HCT116 (cell line): ENCODE data around the gene UBE2R2. TPM values are rescaled to one million over a fixed set of nuclear protein-coding genes. Genes with fewer than 3 reads are reported as not detected.

Source experiments
- ATAC-seq: fragments of 200-7000 bp; cut with Tn5 transposase; 2 replicates; pipeline ENCODE4 v1.9.1; 2020; ENCODE audit warnings: mild to moderate bottlenecking, moderate library complexity
- BruUV-seq: library from RNA; stranded (reverse); fragments of 400-500 nt; replicated peaks from 2 replicates; lab custom pipeline; 2021; lab: Mats Ljungman, UMichigan
- CTCF ChIA-PET: fragments of 300-600 bp; sonication (Branson Sonifier 250); formaldehyde crosslinking; loops from one replicate; lab custom pipeline; 2021; ENCODE audit warnings: antibody characterized with exemption; lab: Charles Lee
- POLR2A ChIA-PET: fragments of 300-600, 350-600 bp; sonication (Branson Sonifier 250); formaldehyde crosslinking; loops from one replicate; lab custom pipeline; 2021; ENCODE audit warnings: antibody characterized with exemption; lab: Charles Lee
- RAD21 ChIA-PET, 2 experiments: fragments of 300-600 bp; sonication (Branson Sonifier 250); formaldehyde crosslinking; loops; one replicate each; lab custom pipeline; 2023; ENCODE audit warnings: low total read pairs in 2 of 2; ENCODE audit not compliant: uncharacterized antibody in 2 of 2, unreplicated experiment in 2 of 2, low non-redundant PET in 1 of 2; lab: Charles Lee
- DNase-seq: peaks from one replicate; pipeline ENCODE4 v3.0.0-alpha.2; 2010; ENCODE audit warnings: low read depth, low spot score
- H2AFZ ChIP-seq: fragments of 200-600 bp; shearing (Covaris generic), sonication (generic); 2 replicates; pipeline ENCODE4 v1.6.1; 2017; ENCODE audit warnings: low read depth, mixed run types, mixed read lengths, antibody characterized with exemption, low read length; ENCODE audit not compliant: poor library complexity, severe bottlenecking
- H3K27ac ChIP-seq: 2 replicates; pipeline ENCODE4 v1.5.1; 2012; ENCODE audit warnings: low read depth, low read length
- H3K27me3 ChIP-seq: fragments of 200-600 bp; sonication (generic); 2 replicates; pipeline ENCODE4 v1.6.1; 2016; ENCODE audit warnings: mixed run types, low read length, mixed read lengths; ENCODE audit not compliant: insufficient read depth
- H3K36me3 ChIP-seq, 2 experiments: fragments of 200-500 bp in 1 of 2; fragments of 200-600 bp in 1 of 2; sonication (Bioruptor generic) in 1 of 2; sonication (generic) in 1 of 2; 2 replicates each; pipeline versions ENCODE4 v1.5.1 to v1.6.1; 2014 to 2016; ENCODE audit warnings: low read length in 2 of 2, inconsistent platforms in 1 of 2, mixed read lengths in 1 of 2, mixed run types in 1 of 2; ENCODE audit not compliant: insufficient read depth in 2 of 2, control insufficient read depth in 1 of 2
- H3K4me1 ChIP-seq, 2 experiments: fragments of 200-600 bp in 1 of 2; sonication (generic) in 1 of 2; 2 replicates each; pipeline versions ENCODE4 v1.5.1 to v1.6.1; 2012 to 2017; ENCODE audit warnings: low read length in 2 of 2, inconsistent platforms in 1 of 2, mild to moderate bottlenecking in 1 of 2, mixed read lengths in 1 of 2, mixed run types in 1 of 2, moderate library complexity in 1 of 2; ENCODE audit not compliant: insufficient read depth in 2 of 2, control insufficient read depth in 1 of 2
- H3K4me2 ChIP-seq: fragments of 200-600 bp; sonication (generic); 2 replicates; pipeline ENCODE4 v1.6.1; 2017; ENCODE audit warnings: mixed run types, low read length, mixed read lengths
- H3K4me3 ChIP-seq, 2 experiments: fragments of 200-600 bp in 1 of 2; sonication (generic) in 1 of 2; replicated peaks in 1 of 2; 2 replicates each; pipeline ENCODE4 v1.5.1; 2011 to 2016; ENCODE audit warnings: low read length in 2 of 2, control low read depth in 1 of 2, low read depth in 1 of 2, mild to moderate bottlenecking in 1 of 2, mixed read lengths in 1 of 2, mixed run types in 1 of 2
- H3K79me2 ChIP-seq: fragments of 200-600 bp; sonication (generic); 2 replicates; pipeline ENCODE4 v1.6.1; 2017; ENCODE audit warnings: mild to moderate bottlenecking, mixed run types, low read length, moderate library complexity, mixed read lengths; ENCODE audit not compliant: insufficient read depth
- H3K9ac ChIP-seq: fragments of 200-600 bp; sonication (generic); 2 replicates; pipeline ENCODE4 v1.6.1; 2016; ENCODE audit warnings: low read length, mixed read lengths
- H3K9me2 ChIP-seq: fragments of 200-600 bp; sonication (generic), shearing (Covaris generic); 2 replicates; pipeline ENCODE4 v1.6.1; 2017; ENCODE audit warnings: mixed run types, mild to moderate bottlenecking, moderate library complexity; ENCODE audit not compliant: insufficient read depth
- H3K9me3 ChIP-seq, 2 experiments: fragments of 200-500 bp in 1 of 2; fragments of 200-600 bp in 1 of 2; sonication (Bioruptor generic) in 1 of 2; sonication (generic) in 1 of 2; 2 replicates each; pipeline ENCODE4 v1.6.1; 2014 to 2017; ENCODE audit warnings: low read length in 2 of 2, mixed read lengths in 2 of 2, inconsistent platforms in 1 of 2, low read depth in 1 of 2, mild to moderate bottlenecking in 1 of 2, mixed run types in 1 of 2, moderate library complexity in 1 of 2; ENCODE audit not compliant: control insufficient read depth in 1 of 2, insufficient read depth in 1 of 2
- H4K20me1 ChIP-seq: fragments of 200-600 bp; sonication (generic), shearing (Covaris generic); 2 replicates; pipeline ENCODE4 v1.6.1; 2017; ENCODE audit warnings: mixed run types, mild to moderate bottlenecking, moderate library complexity; ENCODE audit not compliant: insufficient read depth
- ATF3 ChIP-seq: IDR thresholded peaks from 2 replicates; pipeline ENCODE4 v1.6.1; 2012
- CBX3 ChIP-seq: IDR thresholded peaks from 2 replicates; pipeline ENCODE4 v1.6.1; 2012; ENCODE audit warnings: low read depth
- CEBPB ChIP-seq: IDR thresholded peaks from 2 replicates; pipeline ENCODE4 v1.6.1; 2012; ENCODE audit warnings: low read depth
- EGR1 ChIP-seq: IDR thresholded peaks from 2 replicates; pipeline ENCODE4 v1.6.1; 2012; ENCODE audit warnings: low read depth
- ELF1 ChIP-seq: IDR thresholded peaks from 2 replicates; pipeline ENCODE4 v1.6.1; 2012; ENCODE audit warnings: low read depth, borderline replicate concordance
- EZH2 ChIP-seq: fragments of 200-600 bp; sonication (generic); IDR thresholded peaks from 2 replicates; pipeline ENCODE4 v1.6.1; 2017; ENCODE audit warnings: antibody characterized with exemption, mixed run types
- FOSL1 ChIP-seq: IDR thresholded peaks from 2 replicates; pipeline ENCODE4 v1.6.1; 2012; ENCODE audit warnings: low read depth
- JUND ChIP-seq: IDR thresholded peaks from 2 replicates; pipeline ENCODE4 v1.6.1; 2012
- POLR2A ChIP-seq: IDR thresholded peaks from 2 replicates; pipeline ENCODE4 v1.7.0; 2011; ENCODE audit warnings: borderline replicate concordance; ENCODE audit not compliant: insufficient read depth, insufficient read length; ENCODE audit errors: extremely low read depth
- POLR2AphosphoS5 ChIP-seq: IDR thresholded peaks from 2 replicates; pipeline ENCODE4 v1.6.1; 2011; ENCODE audit warnings: mild to moderate bottlenecking, low read depth, low read length, moderate library complexity
- RAD21 ChIP-seq: IDR thresholded peaks from 2 replicates; pipeline ENCODE4 v1.6.1; 2012; ENCODE audit warnings: low read depth, mild to moderate bottlenecking
- SIN3A ChIP-seq: IDR thresholded peaks from 2 replicates; pipeline ENCODE4 v1.6.1; 2012; ENCODE audit warnings: low read depth
- SP1 ChIP-seq: IDR thresholded peaks from 2 replicates; pipeline ENCODE4 v1.6.1; 2012; ENCODE audit warnings: low read depth
- SRF ChIP-seq: IDR thresholded peaks from 2 replicates; pipeline ENCODE4 v1.6.1; 2012; ENCODE audit warnings: low read depth
- TCF7L2 ChIP-seq: IDR thresholded peaks from 2 replicates; pipeline ENCODE4 v1.7.0; 2011; ENCODE audit warnings: borderline replicate concordance, inconsistent platforms; ENCODE audit not compliant: insufficient read depth, insufficient read length; ENCODE audit errors: extremely low read depth
- YY1 ChIP-seq: IDR thresholded peaks from 2 replicates; pipeline ENCODE4 v1.6.1; 2011; ENCODE audit warnings: low read length, low read depth, moderate library complexity, mild to moderate bottlenecking; ENCODE audit not compliant: insufficient replicate concordance; ENCODE audit errors: extremely low read depth
- ZBTB33 ChIP-seq: IDR thresholded peaks from 2 replicates; pipeline ENCODE4 v1.6.1; 2011; ENCODE audit warnings: mild to moderate bottlenecking, low read length, moderate library complexity; ENCODE audit not compliant: insufficient replicate concordance; ENCODE audit errors: extremely low read depth
- ZFX ChIP-seq: fragments of 450-650 bp; IDR thresholded peaks from 2 replicates; pipeline ENCODE4 v1.6.1; 2017
- ZNF274 ChIP-seq: fragments of 200-500 bp; sonication (Bioruptor generic); IDR thresholded peaks from 2 replicates; pipeline ENCODE4 v1.6.1; 2014; ENCODE audit warnings: mild to moderate bottlenecking, low read depth, low read length, inconsistent platforms
- intact Hi-C: fragments of 100-400 bp; cut with micrococcal nuclease; formaldehyde crosslinking; loops from 2 replicates; pipeline ENCODE4 v1.10.0; 2022
- total RNA-seq: library from RNA; stranded (reverse); gene quantifications from one replicate; pipeline ENCODE4 v1.2.1, GENCODE V29; 2021; ENCODE audit not compliant: unreplicated experiment
- TF ChIP-seq, protein P1 (sequence below): IDR thresholded peaks from 2 replicates; pipeline ENCODE4 v1.6.1; 2012; ENCODE audit warnings: low read depth

UBE2R2 gene
- total RNA-seq, 1 experiment from 2014 or later: 47.0 TPM

GRCh38 chr9:33926746-33927485 lies 110.0 kb downstream of the UBE2R2 start:
- intact Hi-C loops: loop anchor here (5.0 kb wide), 1 partner anchor 95 kb away; no protein-coding TSS in a partner anchor
- Histone ChIP-seq H3K9me2 (no peaks in the 10 kb centered on the region), H3K4me1 (no peaks in the 10 kb centered on the region), H3K27me3 (no peaks in the 10 kb centered on the region), H4K20me1 (no peaks in the 10 kb centered on the region), H3K9me3 (no peaks in the 10 kb centered on the region), H3K4me3 (no peak overlapping the region), H3K9ac (no peak overlapping the region), H2AFZ (no peak overlapping the region), H3K4me2 (no peak overlapping the region), H3K79me2 (peaks cover 21% of the 10 kb centered on the region; the same call in 1 of the 2 replicates), H3K27ac (no peak overlapping the region), H3K36me3 (peaks cover 44 to 57% of the 10 kb centered on the region in 2 experiments)
- ChIA-PET POLR2A (no interaction called here), RAD21 (no interaction called here), CTCF (interaction anchor here (1.1 kb wide), 1 partner anchor 9 kb away, joined by 4 read pairs; no protein-coding TSS in a partner anchor)
- ATAC-seq (no peak), DNase-seq (no peak)
- TF ChIP-seq ZNF274 (no peak), ZFX (no peak), EGR1 (no peak), POLR2A (no peak), JUND (no peak), SRF (no peak), TCF7L2 (no peak), CEBPB (no peak), SIN3A (no peak), EZH2 (no peak), FOSL1 (no peak), ATF3 (no peak), POLR2AphosphoS5 (no peak), YY1 (no peak), SP1 (no peak), ELF1 (no peak), RAD21 (no peak), ZBTB33 (no peak), CBX3 (no peak)
- TF ChIP-seq, protein P1, sequence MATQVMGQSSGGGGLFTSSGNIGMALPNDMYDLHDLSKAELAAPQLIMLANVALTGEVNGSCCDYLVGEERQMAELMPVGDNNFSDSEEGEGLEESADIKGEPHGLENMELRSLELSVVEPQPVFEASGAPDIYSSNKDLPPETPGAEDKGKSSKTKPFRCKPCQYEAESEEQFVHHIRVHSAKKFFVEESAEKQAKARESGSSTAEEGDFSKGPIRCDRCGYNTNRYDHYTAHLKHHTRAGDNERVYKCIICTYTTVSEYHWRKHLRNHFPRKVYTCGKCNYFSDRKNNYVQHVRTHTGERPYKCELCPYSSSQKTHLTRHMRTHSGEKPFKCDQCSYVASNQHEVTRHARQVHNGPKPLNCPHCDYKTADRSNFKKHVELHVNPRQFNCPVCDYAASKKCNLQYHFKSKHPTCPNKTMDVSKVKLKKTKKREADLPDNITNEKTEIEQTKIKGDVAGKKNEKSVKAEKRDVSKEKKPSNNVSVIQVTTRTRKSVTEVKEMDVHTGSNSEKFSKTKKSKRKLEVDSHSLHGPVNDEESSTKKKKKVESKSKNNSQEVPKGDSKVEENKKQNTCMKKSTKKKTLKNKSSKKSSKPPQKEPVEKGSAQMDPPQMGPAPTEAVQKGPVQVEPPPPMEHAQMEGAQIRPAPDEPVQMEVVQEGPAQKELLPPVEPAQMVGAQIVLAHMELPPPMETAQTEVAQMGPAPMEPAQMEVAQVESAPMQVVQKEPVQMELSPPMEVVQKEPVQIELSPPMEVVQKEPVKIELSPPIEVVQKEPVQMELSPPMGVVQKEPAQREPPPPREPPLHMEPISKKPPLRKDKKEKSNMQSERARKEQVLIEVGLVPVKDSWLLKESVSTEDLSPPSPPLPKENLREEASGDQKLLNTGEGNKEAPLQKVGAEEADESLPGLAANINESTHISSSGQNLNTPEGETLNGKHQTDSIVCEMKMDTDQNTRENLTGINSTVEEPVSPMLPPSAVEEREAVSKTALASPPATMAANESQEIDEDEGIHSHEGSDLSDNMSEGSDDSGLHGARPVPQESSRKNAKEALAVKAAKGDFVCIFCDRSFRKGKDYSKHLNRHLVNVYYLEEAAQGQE: no peak
- BruUV-seq: no TSS peak
